Measurements from ENCODE around the gene MAIP1.

Gene MAIP1

DNA sequence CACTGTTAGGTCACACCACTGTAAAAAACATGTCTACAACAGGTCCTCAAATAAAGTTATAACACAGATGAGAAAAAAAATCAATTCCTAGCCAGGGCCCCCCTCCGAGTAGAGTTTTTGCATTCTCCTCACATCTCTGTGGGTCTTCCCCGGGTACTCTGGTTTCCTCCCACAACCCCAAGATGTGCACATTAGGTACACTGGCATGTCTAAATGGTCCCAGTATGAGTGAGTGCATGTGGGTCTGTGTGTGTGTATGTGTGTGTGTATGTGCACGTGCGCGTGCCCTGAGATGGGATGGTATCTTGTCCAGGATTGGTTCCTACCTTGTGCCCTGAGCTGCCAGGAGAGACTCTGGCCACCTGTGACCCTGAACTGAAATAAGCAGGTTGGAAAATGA, 5.0 kb upstream of the MAIP1 start:
- no peak for DNase-seq (ENCODE audit: low spot score)

- no peak for DNase-seq (ENCODE audit: low spot score)
Measured at GRCh38 chr2:199951023-199951422, 4.4 kb upstream of the MAIP1 start.

- no peak for DNase-seq (ENCODE audit: low spot score)
Measured at GRCh38 chr2:199955007-199955338, 409 bp upstream of the MAIP1 start.

GRCh38 chr2:199956062-199956380, 639 bp downstream of the MAIP1 start:
- no peak for DNase-seq (ENCODE audit: low spot score)

DNA sequence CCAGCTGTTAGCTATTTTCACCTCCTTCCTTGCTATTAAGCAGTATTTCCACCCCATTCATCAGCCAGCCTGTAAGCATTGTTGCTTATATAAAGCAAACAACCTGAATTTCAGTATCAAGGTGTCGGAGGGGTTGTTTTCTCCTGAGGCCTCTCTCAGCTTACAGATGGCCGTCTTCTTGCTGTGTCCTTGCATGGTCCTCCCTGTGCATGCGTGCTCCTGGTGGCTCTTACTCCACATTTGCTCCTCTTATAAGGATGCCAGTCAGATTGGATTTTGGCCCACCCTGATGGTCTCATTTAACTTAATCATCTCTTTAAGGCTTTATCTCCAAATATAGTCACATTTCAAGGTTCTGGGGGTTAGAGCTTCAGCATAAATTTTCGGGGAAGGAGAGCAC, 2.6 kb downstream of the MAIP1 start:
- no peak for DNase-seq (ENCODE audit: low spot score)

- no peak for DNase-seq (ENCODE audit: low spot score)
Measured at GRCh38 chr2:199962203-199962602, 6.8 kb downstream of the MAIP1 start.

DNA sequence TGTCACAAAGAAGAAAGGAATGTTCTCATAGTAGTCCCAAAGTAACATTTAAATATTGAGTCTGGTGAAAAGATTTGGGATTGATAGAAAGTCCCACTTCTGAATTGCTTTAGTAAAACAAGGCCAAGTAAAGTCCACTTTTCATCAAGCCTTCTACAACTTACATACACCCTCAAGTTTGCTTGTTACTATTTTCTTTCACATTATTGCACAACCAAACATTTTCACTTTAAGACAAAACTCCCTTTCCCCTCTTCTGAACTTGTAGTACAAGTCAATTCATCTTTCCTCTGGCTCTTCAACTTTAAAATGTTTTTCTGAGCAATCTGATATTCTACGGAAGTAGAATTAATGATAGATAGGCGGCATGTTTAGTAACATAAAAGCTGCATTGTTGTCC, 11.0 kb downstream of the MAIP1 start:
- DNase-seq (ENCODE audit: low spot score): no peak

GRCh38 chr2:199966976-199967375, 11.6 kb downstream of the MAIP1 start:
- no peak for DNase-seq (ENCODE audit: low spot score)

- no peak for DNase-seq (ENCODE audit: low spot score)
Measured at GRCh38 chr2:199968126-199968525, 12.7 kb downstream of the MAIP1 start.

- DNase-seq (ENCODE audit: low spot score): no peak
Measured at GRCh38 chr2:199972088-199972626, 16.8 kb downstream of the MAIP1 start.

GRCh38 chr2:199973703-199974102, 18.3 kb downstream of the MAIP1 start:
- DNase-seq (ENCODE audit: low spot score): peak; percentile 21

DNA sequence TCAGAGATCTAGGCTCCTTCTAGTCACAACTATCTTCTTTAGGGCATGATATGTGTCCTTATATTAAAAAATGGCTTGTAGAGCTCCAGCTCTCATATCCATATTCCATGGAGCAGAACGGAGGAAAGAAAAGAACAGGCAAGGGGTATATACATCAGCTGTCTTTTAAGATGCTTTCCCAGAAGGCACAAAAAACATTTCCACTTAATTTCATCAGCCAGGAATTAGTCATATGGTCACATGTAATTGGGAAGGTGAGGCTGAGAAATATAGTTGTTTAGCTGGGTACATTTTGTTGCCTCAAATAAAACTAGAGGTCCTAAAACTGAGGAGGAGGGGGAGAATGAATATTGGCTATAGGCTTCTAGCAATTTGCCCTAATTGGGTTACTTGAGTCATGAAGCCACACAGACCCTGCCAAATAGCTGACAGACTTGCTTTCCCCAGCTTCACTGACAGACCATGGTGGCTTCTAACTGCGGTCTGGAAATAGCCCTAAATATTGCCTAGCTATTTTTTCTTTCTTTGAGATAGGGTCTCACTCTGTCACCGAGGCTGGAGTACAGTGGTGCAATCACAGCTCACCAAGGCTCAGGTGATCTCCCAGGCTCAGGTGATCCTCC, 20.0 kb downstream of the MAIP1 start:
- no peak for DNase-seq (ENCODE audit: low spot score)

- DNase-seq (ENCODE audit: low spot score): no peak
Measured at GRCh38 chr2:199977984-199978415, 22.6 kb downstream of the MAIP1 start.

DNA sequence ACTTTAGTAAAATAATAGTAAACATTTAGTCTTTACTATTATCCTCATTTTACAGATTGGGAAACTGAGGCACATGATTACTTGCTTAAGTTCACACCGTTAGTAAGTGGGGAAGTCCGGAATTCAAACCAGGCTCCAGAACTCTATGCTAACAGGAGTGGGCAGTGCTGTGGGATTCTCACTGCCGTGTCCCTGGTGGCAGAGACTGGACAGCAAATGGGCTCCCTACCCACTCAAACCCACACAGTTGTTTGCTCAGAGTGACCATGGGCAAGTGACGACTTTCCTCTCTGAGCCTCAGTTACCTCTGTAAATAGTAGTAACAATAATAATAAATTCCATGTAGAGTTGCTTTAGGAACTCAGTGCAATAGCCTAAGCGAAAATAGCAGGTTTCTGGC, 24.0 kb downstream of the MAIP1 start:
- no peak for DNase-seq (ENCODE audit: low spot score)

DNA sequence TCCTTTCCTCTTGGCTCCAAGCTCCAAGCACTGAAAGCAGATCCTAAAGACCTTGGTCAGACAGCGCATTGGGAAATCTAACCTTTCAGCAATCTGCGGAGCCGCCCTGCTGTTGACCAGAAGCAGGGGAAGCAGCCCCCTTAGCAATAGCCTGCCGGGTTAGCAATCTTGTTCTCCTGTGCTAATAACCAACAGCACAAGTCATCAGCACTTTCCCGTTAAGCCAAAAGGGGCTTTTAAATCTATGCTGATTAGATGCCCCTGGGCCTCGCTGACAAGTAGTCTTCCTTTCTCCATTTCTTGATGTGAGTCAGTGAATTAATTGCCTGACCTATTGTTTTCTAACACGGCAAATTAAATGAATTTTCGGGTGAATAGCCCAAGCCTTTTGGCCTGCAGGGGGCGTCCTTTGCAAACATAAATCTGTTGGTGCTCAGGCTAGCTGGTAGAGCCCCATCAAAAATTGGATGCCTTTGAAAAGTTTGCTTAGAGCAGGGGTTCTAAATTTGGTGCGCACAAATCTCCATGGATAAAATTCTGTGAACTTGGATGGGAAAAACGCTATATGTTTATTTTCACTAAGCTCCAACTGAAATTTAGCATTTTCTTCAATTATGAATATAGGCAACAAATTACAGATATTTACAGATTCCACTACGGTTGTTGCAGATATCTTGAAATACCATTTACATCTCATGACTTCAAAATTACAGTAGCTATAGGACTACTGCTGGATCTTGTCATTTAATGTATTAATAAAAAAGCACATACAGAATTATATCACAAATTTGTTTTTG, 24.6 kb downstream of the MAIP1 start:
- peak; percentile 87 for DNase-seq (ENCODE audit: low spot score)

DNA sequence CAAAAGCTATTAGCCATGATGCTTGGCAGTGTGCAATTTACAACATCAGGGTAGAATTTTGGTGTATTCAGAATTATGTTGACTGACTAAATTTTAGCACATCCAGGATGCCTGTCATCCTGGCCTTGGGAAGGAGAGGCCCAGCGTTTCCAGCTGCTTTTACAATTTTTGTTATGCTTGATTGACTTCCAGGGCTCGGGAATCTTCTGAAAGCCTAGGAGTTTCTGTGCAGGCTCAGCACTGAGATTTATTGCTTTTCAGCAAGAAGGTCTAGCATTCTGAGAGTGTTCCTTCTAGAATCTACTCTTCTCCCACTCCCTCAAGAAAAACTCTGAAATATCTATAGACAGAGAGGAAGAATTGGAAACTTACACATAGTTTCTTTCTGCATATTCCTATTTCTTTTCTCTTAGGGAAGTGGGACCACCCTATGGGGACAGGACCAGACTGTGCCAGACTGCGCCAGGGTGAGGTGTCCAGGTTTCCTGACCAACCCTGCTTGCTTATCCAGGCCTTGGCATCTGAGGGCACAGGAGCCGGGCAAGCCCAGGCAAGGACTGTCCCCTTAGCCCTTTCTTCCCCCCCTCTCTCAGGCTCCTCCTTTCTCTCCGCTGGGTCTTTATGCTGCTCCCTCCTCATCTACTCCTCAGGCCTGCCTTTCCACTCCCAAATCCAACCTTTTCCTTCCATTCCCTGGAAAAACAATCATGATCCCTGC, 26.9 kb downstream of the MAIP1 start:
- DNase-seq (ENCODE audit: low spot score): no peak

GRCh38 chr2:199983534-199983933, 28.2 kb downstream of the MAIP1 start:
- DNase-seq (ENCODE audit: low spot score): no peak

GRCh38 chr2:199984159-199984558, 28.8 kb downstream of the MAIP1 start:
- DNase-seq (ENCODE audit: low spot score): no peak

GRCh38 chr2:199984755-199985154, 29.4 kb downstream of the MAIP1 start:
- no peak for DNase-seq (ENCODE audit: low spot score)

DNA sequence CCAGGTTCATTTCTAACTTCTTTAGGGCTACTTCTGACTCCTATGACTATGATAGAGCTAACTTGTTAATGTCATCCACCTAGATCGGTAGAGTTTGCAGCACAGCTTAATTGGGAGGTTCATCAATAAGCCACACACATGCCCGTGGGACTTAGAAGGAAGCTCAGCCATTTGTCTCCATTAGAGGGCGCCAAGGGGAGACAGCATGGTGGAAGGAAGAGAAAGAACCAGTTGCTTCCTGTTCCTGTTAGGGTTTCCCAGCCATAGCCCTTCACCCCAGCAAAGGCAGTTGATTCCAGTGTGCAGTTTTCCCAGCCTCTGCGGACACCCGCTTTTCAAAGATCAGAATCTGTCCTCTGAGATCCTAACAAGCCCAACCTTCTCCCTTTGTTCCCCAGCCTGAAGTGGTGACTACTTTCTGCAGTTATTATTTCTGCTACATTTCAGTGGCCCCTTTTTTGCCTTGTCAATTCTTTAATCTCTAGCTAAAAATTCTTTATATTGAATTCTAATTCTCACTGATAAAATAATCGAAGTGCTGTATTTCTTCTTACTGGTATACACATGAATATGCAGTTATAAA, 30.3 kb downstream of the MAIP1 start:
- DNase-seq (ENCODE audit: low spot score): peak; percentile 91

GRCh38 chr2:199987586-199987985, 32.2 kb downstream of the MAIP1 start:
- DNase-seq (ENCODE audit: low spot score): no peak

DNA sequence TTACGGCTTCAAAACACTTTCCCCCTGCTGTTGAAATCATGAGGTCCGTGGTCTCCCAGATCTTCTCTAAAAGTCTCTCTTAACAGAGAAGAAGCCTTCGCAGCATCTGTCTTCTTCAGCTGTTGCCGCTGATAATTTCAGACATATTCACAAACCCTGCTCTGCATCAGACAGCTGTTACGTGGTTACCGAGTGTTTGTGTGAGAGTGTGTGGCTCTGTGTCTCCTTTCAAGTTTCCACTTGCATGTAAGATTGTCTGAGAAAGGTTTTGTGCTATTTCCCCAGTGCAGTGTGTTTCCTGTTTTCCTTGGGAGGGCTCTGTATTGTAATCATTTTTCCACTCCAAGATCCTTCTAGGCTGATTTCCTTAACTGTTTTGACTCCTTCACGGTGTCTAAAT, 32.8 kb downstream of the MAIP1 start:
- no peak for DNase-seq (ENCODE audit: low spot score)

- no peak for DNase-seq (ENCODE audit: low spot score)
Measured at GRCh38 chr2:199989822-199990221, 34.4 kb downstream of the MAIP1 start.

Data from NAMALWA (cell line).